OCI-LY1 (cell line): Measurements from ENCODE around the gene LDLRAD4.

Source experiments
- EZH2 ChIP-seq: fragments of 200-600 bp; sonication (generic), shearing (Covaris generic); IDR thresholded peaks from 2 replicates; pipeline ENCODE4 v1.8.0; 2017; ENCODE audit warnings: borderline replicate concordance, mixed run types, mild to moderate bottlenecking, antibody characterized with exemption, low read length, moderate library complexity, mixed read lengths
- TF ChIP-seq, protein P1 (sequence below): fragments of 200-600 bp; sonication (generic), shearing (Covaris generic); IDR thresholded peaks from 2 replicates; pipeline ENCODE4 v1.5.1; 2017; ENCODE audit warnings: mild to moderate bottlenecking, antibody characterized with exemption, low read length, moderate library complexity, mixed read lengths

DNA sequence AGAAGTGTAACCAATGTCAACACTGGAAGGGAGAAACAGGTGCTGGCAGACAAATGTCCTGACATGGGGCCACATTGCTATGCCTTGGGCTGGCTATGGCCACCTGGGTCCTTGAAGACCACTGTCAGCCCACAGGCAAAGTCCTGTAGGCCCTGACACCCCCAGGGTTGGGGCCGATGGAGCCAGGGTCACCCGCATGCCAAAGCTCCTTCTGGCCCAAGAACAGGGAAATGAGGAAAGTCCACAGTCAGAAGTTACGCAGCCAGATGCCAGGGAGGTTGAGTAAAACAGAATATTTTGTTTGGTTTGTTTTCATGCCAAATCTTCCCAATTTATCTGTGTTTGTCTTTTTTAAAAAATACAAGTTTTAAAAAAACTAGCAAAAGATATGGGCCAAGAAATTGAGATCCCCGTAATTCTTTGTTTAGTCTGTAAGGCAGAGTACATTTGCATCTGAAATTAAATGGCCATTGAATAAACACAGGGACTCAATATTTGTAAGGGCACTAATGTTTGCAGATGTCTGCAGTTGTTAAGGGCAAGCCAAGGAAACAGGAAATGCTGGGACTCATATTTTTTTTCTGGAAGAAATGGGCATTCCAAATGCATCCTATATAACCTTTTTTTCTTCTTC lies 321.4 kb downstream of the LDLRAD4 start:
- TF ChIP-seq, protein P1, sequence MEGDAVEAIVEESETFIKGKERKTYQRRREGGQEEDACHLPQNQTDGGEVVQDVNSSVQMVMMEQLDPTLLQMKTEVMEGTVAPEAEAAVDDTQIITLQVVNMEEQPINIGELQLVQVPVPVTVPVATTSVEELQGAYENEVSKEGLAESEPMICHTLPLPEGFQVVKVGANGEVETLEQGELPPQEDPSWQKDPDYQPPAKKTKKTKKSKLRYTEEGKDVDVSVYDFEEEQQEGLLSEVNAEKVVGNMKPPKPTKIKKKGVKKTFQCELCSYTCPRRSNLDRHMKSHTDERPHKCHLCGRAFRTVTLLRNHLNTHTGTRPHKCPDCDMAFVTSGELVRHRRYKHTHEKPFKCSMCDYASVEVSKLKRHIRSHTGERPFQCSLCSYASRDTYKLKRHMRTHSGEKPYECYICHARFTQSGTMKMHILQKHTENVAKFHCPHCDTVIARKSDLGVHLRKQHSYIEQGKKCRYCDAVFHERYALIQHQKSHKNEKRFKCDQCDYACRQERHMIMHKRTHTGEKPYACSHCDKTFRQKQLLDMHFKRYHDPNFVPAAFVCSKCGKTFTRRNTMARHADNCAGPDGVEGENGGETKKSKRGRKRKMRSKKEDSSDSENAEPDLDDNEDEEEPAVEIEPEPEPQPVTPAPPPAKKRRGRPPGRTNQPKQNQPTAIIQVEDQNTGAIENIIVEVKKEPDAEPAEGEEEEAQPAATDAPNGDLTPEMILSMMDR = no peak
- no peak for TF ChIP-seq EZH2
